ENCODE measurements around the gene SNX25.

Gene SNX25

GRCh38 chr4:185269286-185269685 lies 59.9 kb downstream of the SNX25 start:
- DNase-seq (ENCODE audit: low read depth) = no peak

- DNase-seq (ENCODE audit: low read depth) = no peak
These were observed 60.6 kb downstream of the SNX25 start for GRCh38 chr4:185270037-185270436.

DNA sequence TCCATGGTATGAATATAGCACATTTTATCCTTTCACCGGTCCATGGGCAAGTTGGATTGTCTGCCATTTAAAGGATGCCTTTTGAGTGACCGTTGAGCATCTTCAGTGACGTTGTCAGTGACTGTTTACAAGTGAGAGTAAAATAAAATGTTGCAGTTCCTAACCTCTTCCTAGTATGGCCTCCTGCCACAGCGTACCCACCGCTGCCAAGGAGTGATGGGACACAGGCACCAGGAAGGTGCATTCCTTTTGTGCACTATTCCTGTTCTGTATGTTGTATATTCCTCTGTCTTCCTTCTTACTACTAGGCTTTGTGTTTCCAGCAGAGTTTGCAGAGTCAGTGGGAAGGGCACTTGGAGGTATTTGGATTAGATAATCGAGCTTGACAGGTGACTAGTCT lies 61.5 kb downstream of the SNX25 start:
- DNase-seq (ENCODE audit: low read depth) = no peak

- no peak for DNase-seq (ENCODE audit: low read depth)
These were observed 62.8 kb downstream of the SNX25 start for GRCh38 chr4:185272245-185272644.

- DNase-seq (ENCODE audit: low read depth) = no peak
These were observed 66.1 kb downstream of the SNX25 start for GRCh38 chr4:185275501-185275900.

DNA sequence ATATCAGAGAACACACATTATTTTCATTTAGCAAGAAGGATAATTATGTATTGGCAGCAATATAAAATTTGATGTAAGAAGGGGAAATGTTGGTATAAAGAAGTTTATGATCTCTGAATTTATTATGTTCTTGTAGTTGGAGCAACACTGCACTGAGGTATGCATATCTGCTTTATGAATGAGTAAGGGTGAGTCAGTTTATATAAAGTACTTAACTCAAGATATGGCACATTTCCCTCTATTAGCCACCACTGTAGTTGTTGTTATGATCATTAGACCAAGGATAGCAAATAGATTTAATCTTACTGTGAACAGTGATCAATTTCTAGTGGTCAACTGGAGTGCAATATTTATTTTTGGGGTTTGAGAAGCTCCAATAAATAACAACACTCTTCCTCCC lies 66.6 kb downstream of the SNX25 start:
- DNase-seq (ENCODE audit: low read depth) = no peak

DNA sequence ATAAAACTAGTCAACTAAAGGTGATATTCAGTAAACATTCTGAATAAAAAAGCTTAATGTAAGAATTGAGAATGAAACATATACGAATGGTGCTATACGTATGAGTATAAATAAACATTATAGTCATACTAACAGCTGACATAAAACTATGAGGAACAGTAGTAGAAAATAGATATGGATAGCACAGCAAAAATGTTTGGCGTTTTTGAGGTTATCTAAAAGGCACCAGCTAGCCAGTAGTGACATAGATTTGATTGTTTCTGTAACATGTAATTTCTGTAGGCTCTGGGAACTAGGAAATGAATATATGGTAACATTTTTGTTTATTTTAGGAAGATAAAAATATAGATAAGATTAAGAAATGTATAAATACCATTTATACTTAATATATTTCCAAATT lies 69.3 kb downstream of the SNX25 start:
- no peak for DNase-seq (ENCODE audit: low read depth)

GRCh38 chr4:185280608-185281007 lies 71.2 kb downstream of the SNX25 start:
- DNase-seq (ENCODE audit: low read depth) = no peak

DNA sequence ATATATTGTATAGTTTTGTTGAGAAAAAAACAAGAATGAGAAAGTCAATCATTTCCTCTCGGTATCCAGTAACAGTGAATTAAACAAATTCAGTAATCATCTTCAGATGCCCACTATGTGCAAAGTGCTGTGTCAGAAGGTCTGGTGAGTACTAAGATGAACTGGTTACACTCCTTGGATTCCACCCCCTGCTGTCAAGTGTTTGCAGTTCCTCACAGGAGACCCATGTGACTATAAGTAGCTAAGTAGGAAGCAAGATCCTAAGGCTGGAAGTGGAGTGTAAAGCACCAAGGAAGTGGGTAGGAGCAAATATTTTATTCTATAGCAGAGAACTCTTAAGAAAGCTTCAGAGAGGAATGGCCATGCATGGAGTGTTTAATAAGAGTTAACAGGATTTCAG lies 73.6 kb downstream of the SNX25 start:
- DNase-seq (ENCODE audit: low read depth) = no peak

- DNase-seq (ENCODE audit: low read depth) = no peak
These were observed 74.3 kb downstream of the SNX25 start for GRCh38 chr4:185283723-185284122.

- DNase-seq (ENCODE audit: low read depth) = no peak
These were observed 76.4 kb downstream of the SNX25 start for GRCh38 chr4:185285632-185286393.

DNA sequence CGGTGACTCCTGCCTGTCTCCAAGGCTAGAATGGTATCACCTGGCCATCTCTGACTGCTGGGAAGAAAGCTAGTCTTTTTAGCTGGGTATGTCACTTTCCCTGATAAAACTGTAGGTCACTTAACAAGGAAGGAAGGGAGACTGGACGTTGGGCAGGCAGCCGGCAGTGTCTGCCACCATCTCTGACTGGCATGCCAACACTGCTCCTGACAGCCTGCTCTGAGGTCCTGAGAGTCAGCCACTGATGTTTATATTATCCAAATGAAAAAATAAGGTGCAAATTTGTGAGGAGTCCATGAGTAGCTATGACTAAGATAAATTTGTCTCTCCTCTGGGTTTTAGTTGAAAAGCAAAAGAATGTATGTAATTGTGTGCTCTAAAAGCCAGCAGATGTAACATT lies 77.2 kb downstream of the SNX25 start:
- no peak for DNase-seq (ENCODE audit: low read depth)

DNA sequence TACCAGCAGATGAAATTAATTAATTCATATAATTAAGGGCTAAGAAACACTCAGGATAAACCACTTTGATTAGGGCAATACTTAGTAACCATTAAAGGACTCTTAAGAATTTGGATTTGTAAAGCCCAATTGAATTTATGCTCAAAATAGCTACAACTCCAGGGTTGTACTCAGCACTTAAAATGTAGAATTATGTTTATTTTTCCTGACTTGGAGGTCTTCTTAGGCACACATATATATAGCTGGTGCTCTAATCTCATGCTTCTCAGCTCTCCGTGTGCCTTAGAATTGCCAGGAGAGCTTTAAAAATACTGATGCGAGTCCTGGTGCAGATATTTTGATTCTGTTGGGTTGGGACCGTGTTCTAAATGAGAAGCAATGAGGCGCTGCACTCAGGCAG lies 77.6 kb downstream of the SNX25 start:
- DNase-seq (ENCODE audit: low read depth) = no peak

GRCh38 chr4:185290018-185290607 lies 80.7 kb downstream of the SNX25 start:
- DNase-seq (ENCODE audit: low read depth) = no peak

GRCh38 chr4:185290656-185291055 lies 81.3 kb downstream of the SNX25 start:
- DNase-seq (ENCODE audit: low read depth) = no peak

DNA sequence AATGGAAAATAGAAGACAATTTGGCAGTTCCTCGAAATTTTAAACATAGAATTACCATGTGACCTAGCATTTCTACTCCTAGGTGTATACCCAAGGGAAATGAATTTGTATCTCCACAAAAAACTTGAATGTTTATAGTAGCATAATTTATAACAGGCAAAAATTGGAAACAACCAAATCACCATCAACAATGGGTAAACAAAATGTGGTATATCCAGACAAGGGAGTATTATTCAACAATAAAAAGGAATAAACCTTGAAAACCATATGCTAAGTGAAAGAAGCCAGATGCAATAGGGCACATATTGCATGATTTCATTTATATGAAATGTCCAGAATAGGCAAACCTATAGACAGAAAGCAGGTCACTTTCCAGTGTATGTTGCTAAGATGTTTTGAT lies 83.8 kb downstream of the SNX25 start:
- no peak for DNase-seq (ENCODE audit: low read depth)

DNA sequence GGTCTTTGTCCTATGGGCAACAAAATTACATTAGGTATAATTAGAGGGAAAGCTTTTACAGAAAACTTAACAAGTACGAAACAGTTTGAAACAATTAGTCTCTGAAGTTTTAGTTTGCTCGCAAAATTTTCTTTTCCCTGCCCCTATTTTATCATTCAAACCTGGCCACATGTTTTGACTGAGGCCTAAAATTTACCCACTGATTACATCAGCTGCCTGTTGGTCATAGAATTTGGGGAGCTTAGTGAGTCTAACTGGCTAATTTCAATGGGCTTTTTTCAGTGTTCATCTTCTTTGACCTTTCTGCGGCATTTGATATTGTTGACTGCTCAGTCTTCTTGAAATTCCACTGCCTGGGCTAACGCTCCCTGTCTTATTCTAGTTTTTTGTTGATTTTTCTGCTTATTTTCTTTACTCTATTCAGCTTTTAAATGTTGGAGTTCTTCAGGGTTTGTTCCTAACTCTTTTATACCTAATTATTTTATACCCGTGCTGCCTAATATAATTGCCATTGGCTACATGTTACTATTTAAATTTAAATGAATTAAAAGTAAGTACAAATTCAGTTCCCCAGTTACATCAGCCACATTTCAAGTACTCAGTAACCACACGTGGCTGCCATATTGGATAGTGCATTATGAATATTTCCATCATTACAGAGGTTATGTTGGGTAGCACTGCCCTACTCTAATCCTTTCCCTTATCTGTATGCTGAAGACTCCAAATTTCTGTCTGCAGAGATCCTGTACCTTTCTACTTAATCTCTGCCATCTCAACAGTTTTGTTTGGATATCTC lies 87.5 kb downstream of the SNX25 start:
- DNase-seq (ENCODE audit: low read depth) = no peak

DNA sequence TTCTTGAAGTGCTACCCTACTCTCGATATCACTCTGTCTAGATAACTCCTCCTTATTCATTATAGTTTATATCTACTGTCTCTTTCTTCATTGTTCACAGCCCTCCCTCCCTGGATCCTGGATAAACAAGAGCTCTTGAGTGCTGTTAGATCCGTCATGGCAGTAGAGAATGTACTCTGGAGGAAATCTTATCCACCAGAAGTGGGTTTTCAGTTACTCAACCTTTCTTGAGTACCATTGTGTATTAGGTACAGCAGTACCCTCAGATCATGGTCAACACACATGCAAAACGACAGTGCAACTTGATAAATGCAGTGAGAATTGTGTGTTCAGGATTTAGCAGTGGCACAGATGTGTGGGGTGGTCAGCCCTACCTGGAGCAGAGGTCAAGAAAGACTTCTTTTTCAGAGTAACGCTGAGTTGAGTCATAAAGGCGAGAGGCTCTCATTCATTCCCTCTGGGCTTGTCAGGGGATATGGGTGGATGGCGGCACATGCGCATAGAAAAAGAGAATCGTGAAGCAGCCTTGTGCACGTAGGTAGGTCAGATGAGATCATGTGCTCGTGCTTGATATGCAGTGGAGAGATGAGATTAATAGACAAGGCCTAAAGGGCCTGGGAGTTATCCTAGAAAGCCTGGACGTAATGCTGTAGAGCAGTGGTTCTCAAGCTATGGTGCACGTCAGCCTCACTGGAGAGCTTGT lies 89.5 kb downstream of the SNX25 start:
- no peak for DNase-seq (ENCODE audit: low read depth)

GRCh38 chr4:185304541-185304940 lies 95.1 kb downstream of the SNX25 start:
- DNase-seq (ENCODE audit: low read depth) = no peak

DNA sequence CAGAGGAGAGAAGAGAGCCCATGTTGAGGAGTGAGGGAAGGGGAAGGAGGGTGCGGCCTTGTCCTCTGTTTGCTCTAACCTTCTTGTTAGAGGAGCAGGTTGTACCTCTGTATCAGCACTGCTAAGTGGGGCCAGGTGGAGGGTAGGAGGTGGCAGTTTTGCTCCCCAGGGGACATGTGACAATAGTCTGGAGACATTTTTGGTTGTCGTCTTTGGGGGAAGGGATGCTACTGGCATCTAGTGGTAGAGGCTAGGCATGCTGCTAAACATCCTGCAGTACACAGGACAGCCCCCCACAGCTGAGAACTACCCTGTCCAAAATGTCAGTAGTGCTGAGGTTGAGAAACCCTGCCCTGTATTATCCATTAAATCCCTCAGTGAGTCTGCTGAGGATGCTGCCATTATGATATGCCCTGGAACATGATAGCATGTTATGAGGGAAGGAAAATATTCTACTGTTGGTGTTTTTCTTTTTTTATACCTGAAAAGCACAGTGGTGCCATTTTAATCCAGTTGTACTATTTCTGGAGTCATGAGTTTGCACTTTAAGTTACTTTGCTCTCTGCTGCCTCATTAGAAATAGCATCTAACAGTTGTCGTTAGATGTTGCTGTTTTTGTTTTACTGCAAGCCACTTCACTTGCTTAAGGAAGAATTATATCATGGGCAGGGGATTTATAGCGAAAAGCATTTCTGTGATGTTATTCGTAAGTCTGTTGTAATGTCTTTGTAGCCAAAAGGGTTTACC lies 95.7 kb downstream of the SNX25 start:
- DNase-seq (ENCODE audit: low read depth) = no peak

DNA sequence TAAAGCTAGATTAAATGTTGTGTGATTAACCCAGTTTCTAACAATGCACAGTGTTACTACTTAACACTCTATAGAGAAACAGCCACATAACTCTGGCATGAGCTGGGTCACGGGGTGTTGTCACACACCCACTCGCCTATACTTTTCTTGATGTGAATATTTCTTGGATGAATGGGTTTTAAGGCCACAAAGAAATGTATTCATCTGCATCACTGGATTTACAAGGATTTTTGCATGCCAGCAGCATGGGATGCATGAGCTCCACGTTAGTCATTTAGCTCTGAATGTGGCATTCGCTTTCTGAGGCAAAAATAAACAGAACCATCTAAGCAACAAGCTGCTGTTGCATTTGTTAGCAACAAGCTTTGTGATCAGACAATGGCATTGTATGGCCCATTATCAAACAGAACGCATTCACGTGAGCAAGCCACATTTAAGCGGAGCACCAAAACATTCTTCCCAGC lies 96.6 kb downstream of the SNX25 start:
- DNase-seq (ENCODE audit: low read depth) = no peak
